GM12878 (cell line): ENCODE measurements around the gene PRKN. TPM values are rescaled to one million over a fixed set of nuclear protein-coding genes. Genes with fewer than 3 reads are reported as not detected.
"Not testable (repeated sequence)": the region's sequence is repeated elsewhere in the genome, so short reads cannot be mapped to it uniquely, and the experiment has no call there.

Experiments used
- ATAC-seq: fragments of 200-7000 bp; cut with Tn5 transposase; 3 replicates; pipeline ENCODE4 v1.9.1; 2020; ENCODE audit warnings: mild to moderate bottlenecking, moderate library complexity
- BruUV-seq: library from RNA; stranded (reverse); fragments of 400-500 nt; replicated peaks from 2 replicates; lab custom pipeline; 2021; lab: Mats Ljungman, UMichigan
- CTCF ChIA-PET: fragments of 300-600 bp; sonication (Branson Sonifier 250); formaldehyde crosslinking; extraction: SDS; loops from one replicate; lab custom pipeline; 2021; ENCODE audit warnings: inconsistent platforms; lab: Yijun Ruan, JAX
- POLR2A ChIA-PET: fragments of 350-600 bp; formaldehyde crosslinking; extraction: SDS; loops from one replicate; lab custom pipeline; 2021; ENCODE audit warnings: inconsistent platforms; lab: Charles Lee
- RAD21 ChIA-PET: fragments of 300-600 bp; sonication (Branson Sonifier 250); formaldehyde crosslinking; loops from one replicate; lab custom pipeline; 2023; ENCODE audit warnings: antibody characterized with exemption; ENCODE audit not compliant: unreplicated experiment; lab: Charles Lee
- SMC1A ChIA-PET: fragments of 300-600 bp; sonication (Branson Sonifier 250); formaldehyde crosslinking; loops from one replicate; lab custom pipeline; 2023; ENCODE audit not compliant: unreplicated experiment, uncharacterized antibody; lab: Charles Lee
- DNase-seq: peaks from one replicate; pipeline ENCODE4 v3.0.0-alpha.2; 2011; ENCODE audit warnings: low read depth, low spot score
- FAIRE-seq: peaks from 3 replicates; lab custom pipeline; 2011; peaks lifted over from hg19 to GRCh38; lab: Jason Lieb, UNC
- H2AFZ ChIP-seq: 2 replicates; pipeline ENCODE4 v1.6.0; 2011; ENCODE audit warnings: low read depth, low read length, control low read depth; ENCODE audit not compliant: control insufficient read depth
- H3K27ac ChIP-seq: 2 replicates; pipeline ENCODE4 v1.5.1; 2011; ENCODE audit warnings: control low read depth; ENCODE audit not compliant: control insufficient read depth, insufficient read depth
- H3K27me3 ChIP-seq, 2 experiments: replicated peaks in 1 of 2; 2 replicates each; pipeline versions ENCODE4 v1.6.0 to v1.6.1; 2011; ENCODE audit warnings: low read length in 1 of 2; ENCODE audit not compliant: control insufficient read depth in 2 of 2, insufficient read depth in 2 of 2
- H3K36me3 ChIP-seq, 2 experiments: 2 replicates each; pipeline ENCODE4 v1.5.1; 2011; ENCODE audit warnings: low read length in 1 of 2; ENCODE audit not compliant: control insufficient read depth in 2 of 2, insufficient read depth in 2 of 2
- H3K4me1 ChIP-seq: 2 replicates; pipeline ENCODE4 v1.6.1; 2011; ENCODE audit warnings: mild to moderate bottlenecking, low read length, moderate library complexity, mixed read lengths; ENCODE audit not compliant: control insufficient read depth, insufficient read depth
- H3K4me2 ChIP-seq: 2 replicates; pipeline ENCODE4 v1.6.0; 2011; ENCODE audit warnings: control low read depth; ENCODE audit not compliant: control insufficient read depth, insufficient read depth
- H3K4me3 ChIP-seq: fragments of 200-600 bp; sonication (generic); 2 replicates; pipeline ENCODE4 v1.5.1; 2016
- H3K79me2 ChIP-seq: 2 replicates; pipeline ENCODE4 v1.6.0; 2011; ENCODE audit warnings: low read length; ENCODE audit not compliant: control insufficient read depth, insufficient read depth
- H3K9ac ChIP-seq: 2 replicates; pipeline ENCODE4 v1.8.0; 2011; ENCODE audit warnings: low read length, control low read depth, mixed read lengths; ENCODE audit not compliant: control insufficient read depth, insufficient read depth
- H3K9me3 ChIP-seq: replicated peaks from 3 replicates; pipeline ENCODE4 v1.5.1; 2011; ENCODE audit warnings: mild to moderate bottlenecking, low read length; ENCODE audit not compliant: control insufficient read depth, insufficient read depth
- H4K20me1 ChIP-seq: 2 replicates; pipeline ENCODE4 v1.6.0; 2011; ENCODE audit not compliant: control insufficient read depth, insufficient read depth
- MYC ChIP-seq: IDR thresholded peaks from 2 replicates; pipeline ENCODE4 v1.6.1; 2011; ENCODE audit warnings: mild to moderate bottlenecking, low read length, moderate library complexity, inconsistent platforms; ENCODE audit not compliant: insufficient read depth, insufficient replicate concordance, insufficient read length, severe bottlenecking
- NR2C2 ChIP-seq: IDR thresholded peaks from 2 replicates; pipeline ENCODE4 v1.6.1; 2011; ENCODE audit warnings: borderline replicate concordance, low read depth; ENCODE audit not compliant: control insufficient read depth, insufficient read length
- POLR2A ChIP-seq: IDR thresholded peaks from 2 replicates; pipeline ENCODE4 v1.6.1; 2011; ENCODE audit warnings: low read depth, mild to moderate bottlenecking, low read length
- TAF1 ChIP-seq: IDR thresholded peaks from 2 replicates; pipeline ENCODE4 v1.6.1; 2011; ENCODE audit warnings: mild to moderate bottlenecking, low read depth, low read length, borderline replicate concordance
- WGBS: methylation state at CpG from one replicate; pipeline ENCODE4 v1.1.6; 2016; ENCODE audit warnings: low lambda C conversion rate; ENCODE audit not compliant: insufficient replicate concordance, insufficient coverage; ENCODE audit errors: missing lambda C conversion rate; 5-methylcytosine and 5-hydroxymethylcytosine counted together
- in situ Hi-C: fragments of 300-500 bp; cut with MboI; formaldehyde crosslinking; loops from 9 replicates; pipeline ENCODE4 v1.14.3; 2018; ENCODE audit warnings: mixed read lengths
- intact Hi-C: fragments of 100-400 bp; cut with micrococcal nuclease; formaldehyde crosslinking; loops from one replicate; pipeline ENCODE4 v1.14.2; 2022; ENCODE audit not compliant: unreplicated experiment
- polyA plus RNA-seq, 11 experiments: library from polyadenylated mRNA; depleted of rRNA in 4 of 11; unstranded in 6 of 11; stranded (reverse) in 5 of 11; fragments of >200 nt; fragmentation: Nextera tagmentation in 4 of 11; fragmentation: Illumina TruSeq in 1 of 11; extraction: Ambion mirVana in 4 of 11; extraction: Trizol in 1 of 11; gene quantifications; 1 replicate in 1 of 11; 2 replicates in 10 of 11; pipeline versions ENCODE4 v1.2.1 to v1.2.3, GENCODE V29; 2011 to 2016; ENCODE audit warnings: inconsistent platforms in 2 of 11, missing spikeins in 2 of 11, low read depth in 1 of 11
- total RNA-seq, 4 experiments: library from RNA; depleted of rRNA in 3 of 4; stranded (reverse); fragments of >200 nt in 3 of 4; fragmentation: Illumina TruSeq in 1 of 4; extraction: Trizol in 1 of 4; gene quantifications; 2 replicates each; pipeline versions ENCODE4 v1.2.1 to v1.2.3, GENCODE V29; 2013 to 2021
- TF ChIP-seq, protein P1 (sequence below): fragments of 450-650 bp; IDR thresholded peaks from 2 replicates; pipeline ENCODE4 v1.6.1; 2017; ENCODE audit warnings: borderline replicate concordance
- TF ChIP-seq, protein P2 (sequence below): fragments of 450-650 bp; formaldehyde crosslinking; IDR thresholded peaks from 2 replicates; pipeline ENCODE4 v1.4.0; 2020; ENCODE audit warnings: mild to moderate bottlenecking, moderate library complexity
- TF ChIP-seq, protein P3 (sequence below): fragments of 150-350 bp; IDR thresholded peaks from 2 replicates; pipeline ENCODE4 v1.6.1; 2016; ENCODE audit warnings: low read depth, low read length

The PRKN gene
- total and polyA plus RNA-seq, 10 of the 15 experiments (the other 5 are each of a cell fraction or from before 2014, with no cell fraction given): 0.06 to 0.09 TPM; not detected in 8

DNA sequence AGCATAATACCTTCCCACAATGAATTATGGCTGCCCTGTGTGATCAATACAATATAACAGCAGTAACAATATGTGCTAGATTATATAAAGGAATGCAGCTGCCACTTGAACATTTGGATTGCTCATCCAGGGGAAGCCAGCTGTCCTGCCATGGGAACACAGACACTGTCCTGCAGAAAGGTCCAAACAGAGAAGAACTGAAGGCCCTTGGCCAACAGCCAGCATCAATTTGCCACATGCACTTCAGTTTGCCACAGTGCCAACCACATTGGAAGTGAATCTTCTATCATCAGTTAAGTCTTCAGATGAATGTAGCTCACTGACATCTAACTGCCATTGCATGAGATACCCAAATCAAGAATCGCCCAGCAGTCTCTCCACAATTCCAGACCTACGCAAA is 332.4 kb downstream of the PRKN start:
- FAIRE-seq (no peak), DNase-seq (no peak)
- Histone ChIP-seq H3K9me3 (no peaks in the 10 kb centered on the region), H2AFZ (no peak overlapping the region), H3K4me3 (no peak overlapping the region), H3K4me1 (no peaks in the 10 kb centered on the region), H3K79me2 (no peaks in the 10 kb centered on the region), H3K27me3 (no peaks in the 10 kb centered on the region), H3K36me3 (no peaks in the 10 kb centered on the region), H3K4me2 (no peak overlapping the region)
- CTCF ChIA-PET: no interaction called here
- 38% methylated on average over 2 of the region's 2 CpGs for WGBS
- intact Hi-C loops: no loop called here
- SMC1A ChIA-PET: no interaction called here
- TF ChIP-seq, protein P1, sequence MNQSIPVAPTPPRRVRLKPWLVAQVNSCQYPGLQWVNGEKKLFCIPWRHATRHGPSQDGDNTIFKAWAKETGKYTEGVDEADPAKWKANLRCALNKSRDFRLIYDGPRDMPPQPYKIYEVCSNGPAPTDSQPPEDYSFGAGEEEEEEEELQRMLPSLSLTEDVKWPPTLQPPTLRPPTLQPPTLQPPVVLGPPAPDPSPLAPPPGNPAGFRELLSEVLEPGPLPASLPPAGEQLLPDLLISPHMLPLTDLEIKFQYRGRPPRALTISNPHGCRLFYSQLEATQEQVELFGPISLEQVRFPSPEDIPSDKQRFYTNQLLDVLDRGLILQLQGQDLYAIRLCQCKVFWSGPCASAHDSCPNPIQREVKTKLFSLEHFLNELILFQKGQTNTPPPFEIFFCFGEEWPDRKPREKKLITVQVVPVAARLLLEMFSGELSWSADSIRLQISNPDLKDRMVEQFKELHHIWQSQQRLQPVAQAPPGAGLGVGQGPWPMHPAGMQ: no peak
- TF ChIP-seq, protein P2, sequence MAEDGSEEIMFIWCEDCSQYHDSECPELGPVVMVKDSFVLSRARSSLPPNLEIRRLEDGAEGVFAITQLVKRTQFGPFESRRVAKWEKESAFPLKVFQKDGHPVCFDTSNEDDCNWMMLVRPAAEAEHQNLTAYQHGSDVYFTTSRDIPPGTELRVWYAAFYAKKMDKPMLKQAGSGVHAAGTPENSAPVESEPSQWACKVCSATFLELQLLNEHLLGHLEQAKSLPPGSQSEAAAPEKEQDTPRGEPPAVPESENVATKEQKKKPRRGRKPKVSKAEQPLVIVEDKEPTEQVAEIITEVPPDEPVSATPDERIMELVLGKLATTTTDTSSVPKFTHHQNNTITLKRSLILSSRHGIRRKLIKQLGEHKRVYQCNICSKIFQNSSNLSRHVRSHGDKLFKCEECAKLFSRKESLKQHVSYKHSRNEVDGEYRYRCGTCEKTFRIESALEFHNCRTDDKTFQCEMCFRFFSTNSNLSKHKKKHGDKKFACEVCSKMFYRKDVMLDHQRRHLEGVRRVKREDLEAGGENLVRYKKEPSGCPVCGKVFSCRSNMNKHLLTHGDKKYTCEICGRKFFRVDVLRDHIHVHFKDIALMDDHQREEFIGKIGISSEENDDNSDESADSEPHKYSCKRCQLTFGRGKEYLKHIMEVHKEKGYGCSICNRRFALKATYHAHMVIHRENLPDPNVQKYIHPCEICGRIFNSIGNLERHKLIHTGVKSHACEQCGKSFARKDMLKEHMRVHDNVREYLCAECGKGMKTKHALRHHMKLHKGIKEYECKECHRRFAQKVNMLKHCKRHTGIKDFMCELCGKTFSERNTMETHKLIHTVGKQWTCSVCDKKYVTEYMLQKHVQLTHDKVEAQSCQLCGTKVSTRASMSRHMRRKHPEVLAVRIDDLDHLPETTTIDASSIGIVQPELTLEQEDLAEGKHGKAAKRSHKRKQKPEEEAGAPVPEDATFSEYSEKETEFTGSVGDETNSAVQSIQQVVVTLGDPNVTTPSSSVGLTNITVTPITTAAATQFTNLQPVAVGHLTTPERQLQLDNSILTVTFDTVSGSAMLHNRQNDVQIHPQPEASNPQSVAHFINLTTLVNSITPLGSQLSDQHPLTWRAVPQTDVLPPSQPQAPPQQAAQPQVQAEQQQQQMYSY (CRISPR knock-in tag): no peak
- TF ChIP-seq, protein P3, sequence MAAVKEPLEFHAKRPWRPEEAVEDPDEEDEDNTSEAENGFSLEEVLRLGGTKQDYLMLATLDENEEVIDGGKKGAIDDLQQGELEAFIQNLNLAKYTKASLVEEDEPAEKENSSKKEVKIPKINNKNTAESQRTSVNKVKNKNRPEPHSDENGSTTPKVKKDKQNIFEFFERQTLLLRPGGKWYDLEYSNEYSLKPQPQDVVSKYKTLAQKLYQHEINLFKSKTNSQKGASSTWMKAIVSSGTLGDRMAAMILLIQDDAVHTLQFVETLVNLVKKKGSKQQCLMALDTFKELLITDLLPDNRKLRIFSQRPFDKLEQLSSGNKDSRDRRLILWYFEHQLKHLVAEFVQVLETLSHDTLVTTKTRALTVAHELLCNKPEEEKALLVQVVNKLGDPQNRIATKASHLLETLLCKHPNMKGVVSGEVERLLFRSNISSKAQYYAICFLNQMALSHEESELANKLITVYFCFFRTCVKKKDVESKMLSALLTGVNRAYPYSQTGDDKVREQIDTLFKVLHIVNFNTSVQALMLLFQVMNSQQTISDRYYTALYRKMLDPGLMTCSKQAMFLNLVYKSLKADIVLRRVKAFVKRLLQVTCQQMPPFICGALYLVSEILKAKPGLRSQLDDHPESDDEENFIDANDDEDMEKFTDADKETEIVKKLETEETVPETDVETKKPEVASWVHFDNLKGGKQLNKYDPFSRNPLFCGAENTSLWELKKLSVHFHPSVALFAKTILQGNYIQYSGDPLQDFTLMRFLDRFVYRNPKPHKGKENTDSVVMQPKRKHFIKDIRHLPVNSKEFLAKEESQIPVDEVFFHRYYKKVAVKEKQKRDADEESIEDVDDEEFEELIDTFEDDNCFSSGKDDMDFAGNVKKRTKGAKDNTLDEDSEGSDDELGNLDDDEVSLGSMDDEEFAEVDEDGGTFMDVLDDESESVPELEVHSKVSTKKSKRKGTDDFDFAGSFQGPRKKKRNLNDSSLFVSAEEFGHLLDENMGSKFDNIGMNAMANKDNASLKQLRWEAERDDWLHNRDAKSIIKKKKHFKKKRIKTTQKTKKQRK: no peak
- TF ChIP-seq TAF1: no peak
- TF ChIP-seq NR2C2: no peak
- TF ChIP-seq MYC: no peak
- TF ChIP-seq POLR2A: no peak
- TF ChIP-seq, all 136 proteins: peak for 0
- ATAC-seq: no peak
- RAD21 ChIA-PET: no interaction called here
- H4K20me1 ChIP-seq: no peaks in the 10 kb centered on the region
- no peak overlapping the region for H3K9ac ChIP-seq
- no peak overlapping the region for H3K27ac ChIP-seq
- POLR2A ChIA-PET: no interaction called here
- in situ Hi-C loops: no loop called here
- no TSS peak for BruUV-seq

DNA sequence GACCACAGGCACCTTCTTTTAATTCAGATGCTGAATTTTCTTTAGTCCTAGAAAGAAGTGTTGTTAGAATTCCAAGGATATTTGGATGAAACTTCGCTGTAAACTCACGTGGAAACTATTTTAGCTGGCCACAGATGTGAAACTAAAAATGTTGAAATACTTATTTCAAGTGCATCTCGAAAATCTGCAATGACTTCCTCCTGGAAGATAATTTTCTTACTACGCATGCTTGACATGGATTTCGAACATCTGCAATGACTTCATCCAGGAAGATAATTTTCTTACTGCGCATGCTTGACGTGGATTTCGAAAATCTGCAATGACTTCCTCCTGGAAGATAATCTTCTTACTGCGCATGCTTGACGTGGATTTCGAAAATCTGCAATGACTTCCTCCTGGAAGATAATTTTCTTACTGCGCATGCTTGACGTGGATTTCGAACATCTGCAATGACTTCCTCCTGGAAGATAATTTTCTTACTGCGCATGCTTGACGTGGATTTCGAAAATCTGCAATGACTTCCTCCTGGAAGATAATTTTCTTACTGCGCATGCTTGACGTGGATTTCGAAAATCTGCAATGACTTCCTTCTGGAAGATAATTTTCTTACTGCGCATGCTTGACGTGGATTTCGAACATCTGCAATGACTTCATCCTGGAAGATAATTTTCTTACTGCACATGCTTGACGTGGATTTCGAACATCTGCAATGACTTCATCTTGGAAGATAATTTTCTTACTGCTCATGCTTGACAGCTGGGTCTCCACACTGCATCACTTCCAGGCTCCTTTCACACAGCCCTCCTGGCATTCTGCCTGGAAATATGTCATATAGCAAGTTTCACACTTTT is 336.4 kb downstream of the PRKN start:
- CTCF ChIA-PET, BruUV-seq, FAIRE-seq, POLR2A ChIA-PET, RAD21 ChIA-PET, intact Hi-C loops, in situ Hi-C loops, H3K27ac ChIP-seq, H4K20me1 ChIP-seq, H2AFZ ChIP-seq, ATAC-seq, DNase-seq, H3K27me3 ChIP-seq, H3K4me3 ChIP-seq, H3K36me3 ChIP-seq, H3K9me3 ChIP-seq, H3K79me2 ChIP-seq, H3K4me2 ChIP-seq, H3K9ac ChIP-seq, SMC1A ChIA-PET, H3K4me1 ChIP-seq: not testable (repeated sequence)
- 54% methylated on average over 25 of the region's 25 CpGs for WGBS
